B cell (primary cell): ENCODE results near the gene FIZ1. TPM values are rescaled to one million over a fixed set of nuclear protein-coding genes. Genes with fewer than 3 reads are reported as not detected.

ENCODE experiments used
- ATAC-seq: fragments of 200-7000 bp; cut with Tn5 transposase; one replicate; pipeline ENCODE4 v1.10.0; 2021; ENCODE audit warnings: low read depth, mild to moderate bottlenecking, moderate number of reproducible peaks, moderate library complexity
- CTCF ChIA-PET: fragments of 350-600 bp; sonication (Branson Sonifier 250); formaldehyde crosslinking; loops from one replicate; lab custom pipeline; 2021; ENCODE audit warnings: antibody characterized with exemption, inconsistent platforms; lab: Charles Lee
- POLR2A ChIA-PET: fragments of 350-600 bp; sonication (Branson Sonifier 250); formaldehyde crosslinking; loops from one replicate; lab custom pipeline; 2021; ENCODE audit warnings: antibody characterized with exemption; lab: Charles Lee
- DNase-seq: peaks from one replicate; pipeline ENCODE4 v3.0.0; 2013
- H2AFZ ChIP-seq: 2 replicates; pipeline ENCODE4 v1.6.1; 2012; ENCODE audit warnings: mild to moderate bottlenecking, low read depth, low read length; ENCODE audit not compliant: insufficient read depth, poor library complexity, severe bottlenecking
- H3K27ac ChIP-seq, 2 donors: 1 replicate in 1 of 2; 2 replicates in 1 of 2; pipeline ENCODE4 v1.5.1; 2012 to 2013; ENCODE audit warnings: low read length in 2 of 2, mild to moderate bottlenecking in 2 of 2, moderate library complexity in 1 of 2
- H3K27me3 ChIP-seq, 4 experiments: fragments of 200-600 bp in 1 of 4; sonication (generic) in 1 of 4; replicated peaks in 1 of 4; 1 replicate in 2 of 4; 2 replicates in 2 of 4; pipeline versions ENCODE4 v1.6.1 to v1.7.0; 2013 to 2016; ENCODE audit warnings: low read length in 3 of 4, mild to moderate bottlenecking in 2 of 4, mixed read lengths in 1 of 4, moderate library complexity in 1 of 4; ENCODE audit not compliant: insufficient read depth in 4 of 4, control insufficient read depth in 3 of 4; ENCODE audit errors: control extremely low read depth in 1 of 4
- H3K36me3 ChIP-seq, 2 experiments: replicated peaks in 1 of 2; 1 replicate in 1 of 2; 2 replicates in 1 of 2; pipeline versions ENCODE4 v1.6.1 to v1.7.1; 2013; ENCODE audit warnings: low read length in 1 of 2; ENCODE audit not compliant: insufficient read depth in 2 of 2, control insufficient read depth in 1 of 2; ENCODE audit errors: control extremely low read depth in 1 of 2, extremely low read depth in 1 of 2
- H3K4me1 ChIP-seq, 2 donors: fragments of 200-600 bp in 1 of 2; sonication (generic) in 1 of 2; 1 replicate in 1 of 2; 2 replicates in 1 of 2; pipeline versions ENCODE4 v1.5.1 to v1.6.1; 2013 to 2017; ENCODE audit warnings: low read length in 2 of 2; ENCODE audit not compliant: control insufficient read depth in 2 of 2, insufficient read depth in 2 of 2
- H3K4me2 ChIP-seq: replicated peaks from 2 replicates; pipeline ENCODE3; 2012; ENCODE audit warnings: mild to moderate bottlenecking, low read depth, low read length; ENCODE audit not compliant: poor library complexity, severe bottlenecking
- H3K4me3 ChIP-seq, 5 experiments: fragments of 200-600 bp in 1 of 5; sonication (generic) in 1 of 5; 1 replicate in 3 of 5; 2 replicates in 2 of 5; pipeline versions ENCODE4 v1.5.1 to v1.7.0; 2011 to 2016; ENCODE audit warnings: low read length in 4 of 5, mild to moderate bottlenecking in 4 of 5, low read depth in 2 of 5, control low read depth in 1 of 5, moderate library complexity in 1 of 5; ENCODE audit not compliant: insufficient read depth in 1 of 5; ENCODE audit errors: control extremely low read depth in 1 of 5, extremely low read depth in 1 of 5
- H3K79me2 ChIP-seq: fragments of 200-600 bp; sonication (generic); one replicate; pipeline ENCODE4 v1.6.0; 2016; ENCODE audit warnings: low read length; ENCODE audit not compliant: control insufficient read depth, insufficient read depth
- H3K9ac ChIP-seq: fragments of 200-600 bp; sonication (generic); 2 replicates; pipeline ENCODE4 v1.6.1; 2017; ENCODE audit warnings: mild to moderate bottlenecking, low read length, moderate library complexity
- H3K9me3 ChIP-seq, 3 donors: one replicate each; pipeline versions ENCODE4 v1.6.1 to v1.7.1; 2013; ENCODE audit warnings: low read length in 2 of 3; ENCODE audit not compliant: control insufficient read depth in 2 of 3, insufficient read depth in 1 of 3; ENCODE audit errors: control extremely low read depth in 1 of 3
- H4K20me1 ChIP-seq: 2 replicates; pipeline ENCODE4 v1.6.0; 2012; ENCODE audit warnings: mild to moderate bottlenecking, low read length; ENCODE audit not compliant: insufficient read depth, control insufficient read depth, poor library complexity, severe bottlenecking
- H3K27ac Mint-ChIP-seq: one replicate; pipeline ENCODE4 v1.8.0; 2021; ENCODE audit warnings: mixed read lengths
- H3K27me3 Mint-ChIP-seq: one replicate; pipeline ENCODE4 v1.8.0; 2021; ENCODE audit warnings: mixed read lengths
- H3K4me1 Mint-ChIP-seq: one replicate; pipeline ENCODE4 v1.8.0; 2021; ENCODE audit warnings: mixed read lengths
- H3K4me3 Mint-ChIP-seq: one replicate; pipeline ENCODE4 v1.8.0; 2021; ENCODE audit warnings: mixed read lengths
- H3K9me3 Mint-ChIP-seq: one replicate; pipeline ENCODE4 v1.8.0; 2022; ENCODE audit warnings: mixed read lengths; ENCODE audit not compliant: insufficient read depth
- EZH2 ChIP-seq: IDR thresholded peaks from 2 replicates; pipeline ENCODE4 v1.6.1; 2012; ENCODE audit warnings: borderline replicate concordance, low read depth, mild to moderate bottlenecking, moderate library complexity, low read length; ENCODE audit not compliant: insufficient read depth, poor library complexity, severe bottlenecking
- WGBS: methylation state at CpG from one replicate; pipeline ENCODE4 v1.1.5; 2013; ENCODE audit warnings: missing lambda C conversion rate; ENCODE audit not compliant: insufficient coverage; 5-methylcytosine and 5-hydroxymethylcytosine counted together
- intact Hi-C: fragments of 100-400 bp; cut with micrococcal nuclease; formaldehyde crosslinking; loops from one replicate; pipeline ENCODE4 v1.10.0; 2022
- polyA plus RNA-seq: library from polyadenylated mRNA; depleted of rRNA; stranded (reverse); fragments of >200 nt; gene quantifications from 2 replicates; pipeline ENCODE4 v1.2.3, GENCODE V29; 2012
- total RNA-seq, 2 donors: library from RNA; stranded (reverse); fragments of 120-200 nt in 1 of 2; gene quantifications; 1 replicate in 1 of 2; 2 replicates in 1 of 2; pipeline versions ENCODE4 v1.2.3 to v1.2.4, GENCODE V29; 2013 to 2022
- TF ChIP-seq, protein P1 (sequence below): fragments of 200-600 bp; IDR thresholded peaks from one replicate; pipeline ENCODE4 v1.8.0; 2022; ENCODE audit warnings: antibody characterized with exemption, mild to moderate bottlenecking

Gene FIZ1
- total and polyA plus RNA-seq, 2 donors (not counting 1 experiment from before 2014, with no cell fraction given) = 8.0 to 26.4 TPM

DNA sequence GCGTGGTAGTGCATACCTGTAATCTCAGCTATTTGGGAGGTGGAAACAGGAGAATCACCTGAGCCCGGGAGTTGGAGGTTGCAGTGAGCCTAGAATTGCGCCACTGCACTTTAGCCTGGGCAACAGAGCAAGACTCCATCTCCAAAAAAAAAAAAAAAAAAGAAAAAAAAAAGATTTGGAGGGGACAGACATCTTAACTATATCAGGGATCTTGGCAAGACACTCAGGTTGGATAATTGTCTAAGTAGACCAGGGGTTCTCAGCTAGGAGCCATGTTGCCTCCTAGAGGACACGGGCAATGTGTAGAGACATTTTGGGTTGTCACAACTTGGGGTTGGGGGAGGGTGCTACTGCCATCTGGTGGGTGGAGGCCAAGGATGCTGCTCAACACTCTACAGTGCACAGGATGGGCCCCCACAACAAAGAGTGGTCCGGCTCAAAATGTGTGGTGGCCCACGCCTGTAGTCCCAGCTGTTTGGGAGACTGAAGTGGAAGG lies 39.6 kb upstream of the FIZ1 start:
- Histone ChIP-seq H3K9ac (no peak overlapping the region), H3K27ac (peak overlapping the region in 1 of 2 donors; percentile 5), H4K20me1 (peaks cover 5% of the 10 kb centered on the region), H3K4me2 (no peak overlapping the region), H3K9me3 (peaks cover 0 to 11% (median 0%) of the 10 kb centered on the region in 3 donors), H3K36me3 (peaks cover 0 to 2% of the 10 kb centered on the region in 2 experiments), H3K4me3 (no peak overlapping the region), H3K79me2 (peaks cover 34% of the 10 kb centered on the region), H2AFZ (no peak overlapping the region), H3K27me3 (no peaks in the 10 kb centered on the region), H3K4me1 (peaks cover 24 to 70% of the 10 kb centered on the region in 2 donors)
- WGBS = 82% methylated on average over 3 of the region's 6 CpGs
- peaks cover 69% of the 10 kb centered on the region for H3K4me1 Mint-ChIP-seq
- no peaks in the 10 kb centered on the region for H3K27me3 Mint-ChIP-seq
- H3K27ac Mint-ChIP-seq = peak overlapping the region; percentile 86
- ATAC-seq (peak; percentile 7), DNase-seq (peak; percentile 75)
- TF ChIP-seq EZH2 = no peak
- TF ChIP-seq, protein P1, sequence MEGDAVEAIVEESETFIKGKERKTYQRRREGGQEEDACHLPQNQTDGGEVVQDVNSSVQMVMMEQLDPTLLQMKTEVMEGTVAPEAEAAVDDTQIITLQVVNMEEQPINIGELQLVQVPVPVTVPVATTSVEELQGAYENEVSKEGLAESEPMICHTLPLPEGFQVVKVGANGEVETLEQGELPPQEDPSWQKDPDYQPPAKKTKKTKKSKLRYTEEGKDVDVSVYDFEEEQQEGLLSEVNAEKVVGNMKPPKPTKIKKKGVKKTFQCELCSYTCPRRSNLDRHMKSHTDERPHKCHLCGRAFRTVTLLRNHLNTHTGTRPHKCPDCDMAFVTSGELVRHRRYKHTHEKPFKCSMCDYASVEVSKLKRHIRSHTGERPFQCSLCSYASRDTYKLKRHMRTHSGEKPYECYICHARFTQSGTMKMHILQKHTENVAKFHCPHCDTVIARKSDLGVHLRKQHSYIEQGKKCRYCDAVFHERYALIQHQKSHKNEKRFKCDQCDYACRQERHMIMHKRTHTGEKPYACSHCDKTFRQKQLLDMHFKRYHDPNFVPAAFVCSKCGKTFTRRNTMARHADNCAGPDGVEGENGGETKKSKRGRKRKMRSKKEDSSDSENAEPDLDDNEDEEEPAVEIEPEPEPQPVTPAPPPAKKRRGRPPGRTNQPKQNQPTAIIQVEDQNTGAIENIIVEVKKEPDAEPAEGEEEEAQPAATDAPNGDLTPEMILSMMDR = peak; percentile 62
- intact Hi-C loops = loop anchor here (10.0 kb wide), 3 partner anchors 384 to 676 kb away; partner anchors contain the start of genes PPP1R12C, PPP6R1 and ZSCAN5A
- peak overlapping the region; percentile 73 for H3K4me3 Mint-ChIP-seq
- ChIA-PET POLR2A (interaction anchor here (0.5 to 1.0 kb wide), 5 partner anchors 8 to 1177 kb away, joined by 3 to 9 read pairs (median 6); partner anchors contain the start of gene FIZ1), CTCF (interaction anchor here (0.7 to 9.4 kb wide), 8 partner anchors 8 to 64 kb away, joined by 3 to 131 read pairs (median 5); partner anchors contain the start of genes CCDC106 and U2AF2)
- H3K9me3 Mint-ChIP-seq = no peaks in the 10 kb centered on the region

DNA sequence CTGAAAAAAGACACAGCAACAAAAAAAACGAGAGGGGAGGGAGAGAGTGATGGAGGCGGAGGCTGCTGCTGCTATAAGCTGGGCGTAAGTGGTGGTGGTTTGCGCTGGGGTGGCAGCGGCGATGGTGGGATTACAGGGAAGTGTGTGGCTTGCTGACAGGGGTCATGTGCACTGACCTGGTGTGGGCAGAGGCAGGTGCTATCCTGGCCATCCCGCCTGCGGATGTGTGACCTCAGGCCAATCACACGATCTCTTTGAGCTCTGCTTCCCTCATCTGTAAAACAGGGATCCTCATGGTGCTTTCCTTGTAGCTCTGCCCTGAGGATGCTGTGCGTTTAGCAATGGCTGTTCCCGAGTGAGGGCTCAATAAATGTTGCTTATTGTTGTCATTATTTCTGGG lies 38.2 kb upstream of the FIZ1 start:
- no peaks in the 10 kb centered on the region for H3K27me3 Mint-ChIP-seq
- Histone ChIP-seq H3K36me3 (peaks cover 0 to 2% of the 10 kb centered on the region in 2 experiments), H3K4me2 (no peak overlapping the region), H3K9me3 (peaks cover 0 to 11% (median 0%) of the 10 kb centered on the region in 3 donors), H3K27ac (no peak overlapping the region), H3K4me1 (peaks cover 20 to 67% of the 10 kb centered on the region in 2 donors), H2AFZ (no peak overlapping the region), H3K79me2 (peaks cover 35% of the 10 kb centered on the region), H3K27me3 (no peaks in the 10 kb centered on the region), H4K20me1 (no peaks in the 10 kb centered on the region), H3K4me3 (no peak overlapping the region), H3K9ac (no peak overlapping the region)
- no peak for TF ChIP-seq EZH2
- TF ChIP-seq, protein P1 = no peak
- 80% methylated on average over 11 of the region's 11 CpGs for WGBS
- ChIA-PET POLR2A (interaction anchor here (0.6 to 6.2 kb wide), 5 partner anchors 10 to 358 kb away, joined by 3 to 55 read pairs (median 3); partner anchors contain the start of genes CCDC106, FIZ1, HSPBP1 and U2AF2), CTCF (interaction anchor here (0.6 to 9.4 kb wide), 10 partner anchors 10 to 512 kb away, joined by 3 to 131 read pairs (median 4); partner anchors contain the start of genes CCDC106, U2AF2 and ZNF784)
- ATAC-seq (no peak), DNase-seq (no peak)
- peak overlapping the region; percentile 30 for H3K4me3 Mint-ChIP-seq
- intact Hi-C loops = loop anchor here (10.0 kb wide), 3 partner anchors 383 to 677 kb away; partner anchors contain the start of genes PPP1R12C, PPP6R1 and ZSCAN5A
- peak overlapping the region; percentile 28 for H3K27ac Mint-ChIP-seq
- H3K9me3 Mint-ChIP-seq = no peaks in the 10 kb centered on the region
- H3K4me1 Mint-ChIP-seq = peaks cover 64% of the 10 kb centered on the region
